Testis (tissue), 2 donors: ENCODE results near the gene OXT.

Source experiments
- CTCF ChIP-seq, 3 experiments: fragments of 450-650 bp in 2 of 3; fragments of 200-600 bp in 1 of 3; sonication (generic) in 1 of 3; IDR thresholded peaks; one replicate each; pipeline ENCODE4 v1.5.1; 2016 to 2019; ENCODE audit warnings: antibody characterized with exemption in 3 of 3, mild to moderate bottlenecking in 2 of 3, moderate library complexity in 1 of 3
- POLR2A ChIP-seq: fragments of 450-650 bp; IDR thresholded peaks from one replicate; pipeline ENCODE4 v1.6.1; 2017; ENCODE audit warnings: antibody characterized with exemption, mild to moderate bottlenecking, moderate library complexity

- TF ChIP-seq CTCF (IDR thresholded peaks at IDR 0.05), result no peak
- TF ChIP-seq POLR2A, result no peak
These were observed 10.2 kb downstream of the OXT start for GRCh38 chr20:3081641-3082040.
